PC-9 (cell line): ENCODE results near the gene DNAJC13.

ENCODE experiments used
- EZH2 ChIP-seq: fragments of 200-600 bp; sonication (generic); IDR thresholded peaks from 2 replicates; pipeline ENCODE4 v1.8.0; 2017; ENCODE audit warnings: antibody characterized with exemption, low read depth
- TF ChIP-seq, protein P1 (sequence below): fragments of 200-600 bp; sonication (generic); conservative IDR thresholded peaks from 2 replicates; pipeline ENCODE4 v1.6.1; 2017; ENCODE audit warnings: mixed run types, antibody characterized with exemption, mild to moderate bottlenecking, moderate library complexity

DNA sequence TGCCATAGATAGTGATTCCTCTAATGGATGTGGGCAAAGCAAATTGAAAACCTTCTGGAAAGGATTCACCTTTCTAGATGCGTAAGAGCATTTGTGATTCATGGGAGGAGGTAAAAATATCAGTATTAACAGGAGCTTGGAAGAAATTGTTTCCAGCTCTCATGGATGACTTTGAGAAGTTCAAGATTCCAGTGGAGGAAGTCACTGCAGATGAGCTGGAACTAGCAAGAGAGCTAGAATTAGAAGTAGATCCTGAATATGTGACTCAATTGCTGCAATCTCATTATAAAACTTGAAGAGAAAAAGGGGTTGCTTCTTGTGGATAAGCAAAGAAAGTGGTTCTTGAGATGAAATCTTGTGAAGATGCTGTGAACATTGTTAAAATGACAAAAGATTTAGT, 91.8 kb downstream of the DNAJC13 start:
- TF ChIP-seq, protein P1, sequence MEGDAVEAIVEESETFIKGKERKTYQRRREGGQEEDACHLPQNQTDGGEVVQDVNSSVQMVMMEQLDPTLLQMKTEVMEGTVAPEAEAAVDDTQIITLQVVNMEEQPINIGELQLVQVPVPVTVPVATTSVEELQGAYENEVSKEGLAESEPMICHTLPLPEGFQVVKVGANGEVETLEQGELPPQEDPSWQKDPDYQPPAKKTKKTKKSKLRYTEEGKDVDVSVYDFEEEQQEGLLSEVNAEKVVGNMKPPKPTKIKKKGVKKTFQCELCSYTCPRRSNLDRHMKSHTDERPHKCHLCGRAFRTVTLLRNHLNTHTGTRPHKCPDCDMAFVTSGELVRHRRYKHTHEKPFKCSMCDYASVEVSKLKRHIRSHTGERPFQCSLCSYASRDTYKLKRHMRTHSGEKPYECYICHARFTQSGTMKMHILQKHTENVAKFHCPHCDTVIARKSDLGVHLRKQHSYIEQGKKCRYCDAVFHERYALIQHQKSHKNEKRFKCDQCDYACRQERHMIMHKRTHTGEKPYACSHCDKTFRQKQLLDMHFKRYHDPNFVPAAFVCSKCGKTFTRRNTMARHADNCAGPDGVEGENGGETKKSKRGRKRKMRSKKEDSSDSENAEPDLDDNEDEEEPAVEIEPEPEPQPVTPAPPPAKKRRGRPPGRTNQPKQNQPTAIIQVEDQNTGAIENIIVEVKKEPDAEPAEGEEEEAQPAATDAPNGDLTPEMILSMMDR: no peak
- TF ChIP-seq EZH2: no peak
